Mesendoderm (in vitro differentiated cells): ENCODE results near the gene FLG2.

Source experiments
- DNase-seq: peaks from one replicate; pipeline ENCODE4 v3.0.0; 2013
- H2AK5ac ChIP-seq: 2 replicates; pipeline ENCODE4 v1.6.1; 2013; ENCODE audit warnings: low read length, inconsistent platforms
- H2BK120ac ChIP-seq: 2 replicates; pipeline ENCODE4 v1.6.1; 2013; ENCODE audit warnings: low read depth, mild to moderate bottlenecking, low read length, moderate library complexity, mixed read lengths
- H2BK15ac ChIP-seq: replicated peaks from 2 replicates; pipeline ENCODE4 v1.6.1; 2013; ENCODE audit warnings: low read depth, mild to moderate bottlenecking, moderate library complexity
- H2BK5ac ChIP-seq: 2 replicates; pipeline ENCODE4 v1.6.1; 2013; ENCODE audit warnings: low read length, inconsistent platforms
- H3K18ac ChIP-seq: 2 replicates; pipeline ENCODE4 v1.6.1; 2013; ENCODE audit warnings: mild to moderate bottlenecking, low read length, mixed read lengths
- H3K23ac ChIP-seq: one replicate; pipeline ENCODE4 v1.6.1; 2013; ENCODE audit warnings: low read length
- H3K27ac ChIP-seq: 2 replicates; pipeline ENCODE4 v1.5.1; 2013; ENCODE audit warnings: low read depth, mild to moderate bottlenecking, inconsistent platforms, low read length, moderate library complexity
- H3K27me3 ChIP-seq: 2 replicates; pipeline ENCODE4 v1.6.1; 2013; ENCODE audit warnings: low read length, control low read depth, mild to moderate bottlenecking, inconsistent platforms; ENCODE audit not compliant: insufficient read depth, poor library complexity
- H3K36me3 ChIP-seq: 2 replicates; pipeline ENCODE4 v1.6.1; 2013; ENCODE audit warnings: low read length, inconsistent platforms; ENCODE audit not compliant: control insufficient read depth, insufficient read depth
- H3K4ac ChIP-seq: one replicate; pipeline ENCODE4 v1.6.1; 2013; ENCODE audit warnings: low read depth, mild to moderate bottlenecking, low read length, moderate library complexity
- H3K4me1 ChIP-seq: 2 replicates; pipeline ENCODE4 v1.6.1; 2013; ENCODE audit warnings: low read depth, low read length, inconsistent platforms; ENCODE audit not compliant: control insufficient read depth
- H3K4me2 ChIP-seq: 2 replicates; pipeline ENCODE4 v1.6.1; 2013; ENCODE audit warnings: low read length
- H3K4me3 ChIP-seq: 2 replicates; pipeline ENCODE4 v1.5.1; 2013; ENCODE audit warnings: mild to moderate bottlenecking, low read length
- H3K56ac ChIP-seq: one replicate; pipeline ENCODE4 v1.6.1; 2013; ENCODE audit warnings: low read length
- H3K79me1 ChIP-seq: 2 replicates; pipeline ENCODE4 v1.6.1; 2013; ENCODE audit warnings: low read length, inconsistent platforms
- H3K79me2 ChIP-seq: 2 replicates; pipeline ENCODE4 v1.6.1; 2013; ENCODE audit warnings: mild to moderate bottlenecking, low read length; ENCODE audit not compliant: control insufficient read depth, insufficient read depth
- H3K9ac ChIP-seq: 2 replicates; pipeline ENCODE4 v1.6.1; 2013; ENCODE audit warnings: low read length, inconsistent platforms
- H4K5ac ChIP-seq: one replicate; pipeline ENCODE4 v1.6.1; 2013; ENCODE audit warnings: low read length
- H4K8ac ChIP-seq: one replicate; pipeline ENCODE4 v1.6.1; 2013; ENCODE audit warnings: low read depth, mild to moderate bottlenecking, control low read depth, low read length, moderate library complexity
- WGBS: extraction: QIAGEN DNeasy Blood & Tissue Kit; methylation state at CpG from one replicate; pipeline ENCODE4 v1.1.7; 2013; ENCODE audit warnings: low lambda C conversion rate, missing lambda C conversion rate; ENCODE audit not compliant: insufficient coverage; ENCODE audit errors: extremely low coverage; 5-methylcytosine and 5-hydroxymethylcytosine counted together

Gene FLG2

GRCh38 chr1:152343006-152343405, 16.8 kb downstream of the FLG2 start:
- H3K27me3 ChIP-seq = no peaks in the 10 kb centered on the region
- H4K5ac ChIP-seq = no peak overlapping the region
- H2BK5ac ChIP-seq = no peak overlapping the region
- H2AK5ac ChIP-seq = no peak overlapping the region
- no peak overlapping the region for H3K9ac ChIP-seq
- H2BK120ac ChIP-seq = no peak overlapping the region
- H3K4me2 ChIP-seq = no peak overlapping the region
- H3K23ac ChIP-seq = no peak overlapping the region
- H3K18ac ChIP-seq = no peak overlapping the region
- H3K79me2 ChIP-seq = no peaks in the 10 kb centered on the region
- no peaks in the 10 kb centered on the region for H3K79me1 ChIP-seq
- no peak overlapping the region for H3K56ac ChIP-seq
- H3K27ac ChIP-seq = no peak overlapping the region
- H3K4me3 ChIP-seq = no peak overlapping the region
- no peaks in the 10 kb centered on the region for H3K36me3 ChIP-seq
- WGBS = no CpG with 5 or more reads among the region's 3 CpGs
- H2BK15ac ChIP-seq = no peak overlapping the region
- no peaks in the 10 kb centered on the region for H3K4me1 ChIP-seq
- H4K8ac ChIP-seq = no peak overlapping the region
- no peak for DNase-seq
- H3K4ac ChIP-seq = no peak overlapping the region

GRCh38 chr1:152335399-152335798, 24.4 kb downstream of the FLG2 start:
- no peak overlapping the region for H3K23ac ChIP-seq
- H4K5ac ChIP-seq = no peak overlapping the region
- H3K79me1 ChIP-seq = no peaks in the 10 kb centered on the region
- no peak overlapping the region for H3K27ac ChIP-seq
- H3K56ac ChIP-seq = no peak overlapping the region
- no peak overlapping the region for H2BK5ac ChIP-seq
- no peak overlapping the region for H2BK120ac ChIP-seq
- H4K8ac ChIP-seq = no peak overlapping the region
- H2BK15ac ChIP-seq = no peak overlapping the region
- H3K18ac ChIP-seq = no peak overlapping the region
- no peak overlapping the region for H2AK5ac ChIP-seq
- H3K4ac ChIP-seq = no peak overlapping the region
- no peaks in the 10 kb centered on the region for H3K36me3 ChIP-seq
- H3K27me3 ChIP-seq = no peaks in the 10 kb centered on the region
- WGBS = no CpG with 5 or more reads among the region's 7 CpGs
- H3K9ac ChIP-seq = no peak overlapping the region
- no peak for DNase-seq
- no peaks in the 10 kb centered on the region for H3K79me2 ChIP-seq
- no peak overlapping the region for H3K4me3 ChIP-seq
- H3K4me1 ChIP-seq = no peaks in the 10 kb centered on the region
- no peak overlapping the region for H3K4me2 ChIP-seq

- no peak overlapping the region for H2BK15ac ChIP-seq
Measured at GRCh38 chr1:152328801-152329391, 30.9 kb downstream of the FLG2 start.

GRCh38 chr1:152325111-152325510, 34.7 kb downstream of the FLG2 start, which contains the start of gene FLG:
FLG (minus strand) TSS chr1:152325239; CDS start chr1:152315456, 9,783 bp downstream.
- no peaks in the 10 kb centered on the region for H3K36me3 ChIP-seq
- no peak within 1 kb of the TSS for H3K23ac ChIP-seq
- H2BK120ac ChIP-seq = no peak within 1 kb of the TSS
- no peak within 1 kb of the TSS for H3K4me2 ChIP-seq
- no peak within 1 kb of the TSS for H4K5ac ChIP-seq
- H3K56ac ChIP-seq = no peak within 1 kb of the TSS
- no peaks in the 10 kb centered on the region for H3K79me1 ChIP-seq
- WGBS = no CpG with 5 or more reads among the region's 1 CpG
- H4K8ac ChIP-seq = no peak within 1 kb of the TSS
- H3K18ac ChIP-seq = no peak within 1 kb of the TSS
- H3K27ac ChIP-seq = no peak within 1 kb of the TSS
- H2BK15ac ChIP-seq = no peak within 1 kb of the TSS
- no peaks in the 10 kb centered on the region for H3K79me2 ChIP-seq
- no peak within 1 kb of the TSS for H3K4me3 ChIP-seq
- H3K4me1 ChIP-seq = no peaks in the 10 kb centered on the region
- no peak within 1 kb of the TSS for H2AK5ac ChIP-seq
- H3K4ac ChIP-seq = no peak within 1 kb of the TSS
- no peaks in the 10 kb centered on the region for H3K27me3 ChIP-seq
- DNase-seq = no peak
- no peak within 1 kb of the TSS for H3K9ac ChIP-seq
- H2BK5ac ChIP-seq = no peak within 1 kb of the TSS

More at GRCh38 chr1:152328801-152329391, 30.9 kb downstream of the FLG2 start:
- H3K4ac ChIP-seq = no peak overlapping the region
- H4K5ac ChIP-seq = no peak overlapping the region
- no CpG with 5 or more reads among the region's 1 CpG for WGBS
- H2BK5ac ChIP-seq = no peak overlapping the region
- no peaks in the 10 kb centered on the region for H3K4me1 ChIP-seq
- no peak overlapping the region for H3K18ac ChIP-seq
- H2AK5ac ChIP-seq = no peak overlapping the region
- no peak overlapping the region for H3K23ac ChIP-seq
- no peaks in the 10 kb centered on the region for H3K36me3 ChIP-seq
- H3K79me1 ChIP-seq = no peaks in the 10 kb centered on the region
- H2BK120ac ChIP-seq = no peak overlapping the region
- H3K79me2 ChIP-seq = no peaks in the 10 kb centered on the region
- DNase-seq = no peak
- H3K27me3 ChIP-seq = no peaks in the 10 kb centered on the region
- H3K27ac ChIP-seq = no peak overlapping the region
- H3K56ac ChIP-seq = no peak overlapping the region
- no peak overlapping the region for H3K9ac ChIP-seq
- H3K4me3 ChIP-seq = no peak overlapping the region
- no peak overlapping the region for H3K4me2 ChIP-seq
- H4K8ac ChIP-seq = no peak overlapping the region

GRCh38 chr1:152313970-152314369, 45.8 kb downstream of the FLG2 start:
- no peak overlapping the region for H3K56ac ChIP-seq
- no CpG with 5 or more reads among the region's 1 CpG for WGBS
- H2AK5ac ChIP-seq = no peak overlapping the region
- H3K27ac ChIP-seq = no peak overlapping the region
- no peak for DNase-seq
- H3K4me3 ChIP-seq = no peak overlapping the region
- H3K4ac ChIP-seq = no peak overlapping the region
- H2BK120ac ChIP-seq = no peak overlapping the region
- H3K23ac ChIP-seq = no peak overlapping the region
- no peak overlapping the region for H4K5ac ChIP-seq
- no peaks in the 10 kb centered on the region for H3K36me3 ChIP-seq
- H2BK5ac ChIP-seq = no peak overlapping the region
- H3K79me2 ChIP-seq = no peaks in the 10 kb centered on the region
- no peak overlapping the region for H3K4me2 ChIP-seq
- no peak overlapping the region for H4K8ac ChIP-seq
- H3K27me3 ChIP-seq = no peaks in the 10 kb centered on the region
- H3K4me1 ChIP-seq = no peaks in the 10 kb centered on the region
- no peak overlapping the region for H2BK15ac ChIP-seq
- H3K79me1 ChIP-seq = no peaks in the 10 kb centered on the region
- no peak overlapping the region for H3K9ac ChIP-seq
- H3K18ac ChIP-seq = no peak overlapping the region

GRCh38 chr1:152313319-152313801, 46.4 kb downstream of the FLG2 start:
- H3K36me3 ChIP-seq = no peaks in the 10 kb centered on the region
- no peak overlapping the region for H2BK5ac ChIP-seq
- H3K9ac ChIP-seq = no peak overlapping the region
- H3K79me2 ChIP-seq = no peaks in the 10 kb centered on the region
- H3K56ac ChIP-seq = no peak overlapping the region
- no peaks in the 10 kb centered on the region for H3K27me3 ChIP-seq
- no peak overlapping the region for H2AK5ac ChIP-seq
- no peak overlapping the region for H3K23ac ChIP-seq
- no peak overlapping the region for H3K18ac ChIP-seq
- no peak for DNase-seq
- H2BK120ac ChIP-seq = no peak overlapping the region
- no peak overlapping the region for H3K4me2 ChIP-seq
- H2BK15ac ChIP-seq = no peak overlapping the region
- H3K4ac ChIP-seq = no peak overlapping the region
- H3K4me3 ChIP-seq = no peak overlapping the region
- WGBS = no CpG with 5 or more reads among the region's 21 CpGs
- no peaks in the 10 kb centered on the region for H3K79me1 ChIP-seq
- no peak overlapping the region for H4K5ac ChIP-seq
- no peaks in the 10 kb centered on the region for H3K4me1 ChIP-seq
- H3K27ac ChIP-seq = no peak overlapping the region
- no peak overlapping the region for H4K8ac ChIP-seq
